HS-5 (cell line): ENCODE measurements around the gene GTPBP4.
"Not testable (repeated sequence)": the region's sequence is repeated elsewhere in the genome, so short reads cannot be mapped to it uniquely, and the experiment has no call there.

ENCODE experiments used
- DNase-seq: peaks from one replicate; pipeline ENCODE4 v3.0.0-alpha.2; 2012; ENCODE audit warnings: low read depth

GTPBP4 gene

GRCh38 chr10:1057106-1057657 is 68.9 kb downstream of the GTPBP4 start:
- no peak for DNase-seq

GRCh38 chr10:1058017-1058416 is 69.8 kb downstream of the GTPBP4 start:
- no peak for DNase-seq

GRCh38 chr10:1059902-1060301 is 71.7 kb downstream of the GTPBP4 start:
- DNase-seq = no peak

GRCh38 chr10:1061930-1062774 is 73.9 kb downstream of the GTPBP4 start:
- no peak for DNase-seq

GRCh38 chr10:1063232-1063865 is 75.1 kb downstream of the GTPBP4 start:
- no peak for DNase-seq

- no peak for DNase-seq
These were observed 76.7 kb downstream of the GTPBP4 start for GRCh38 chr10:1064964-1065247.

GRCh38 chr10:1066734-1067133 is 78.5 kb downstream of the GTPBP4 start:
- not testable (repeated sequence) for DNase-seq

- no peak for DNase-seq
These were observed 80.4 kb downstream of the GTPBP4 start for GRCh38 chr10:1068380-1069361.
